Measurements from ENCODE around the gene GBP1. TPM values are rescaled to one million over a fixed set of nuclear protein-coding genes. Genes with fewer than 3 reads are reported as not detected.
"Not testable (repeated sequence)": the region's sequence is repeated elsewhere in the genome, so short reads cannot be mapped to it uniquely, and the experiment has no call there.

Gene GBP1
- total RNA-seq, 2 donors from 2014 or later = 4.3 to 5.7 TPM

DNA sequence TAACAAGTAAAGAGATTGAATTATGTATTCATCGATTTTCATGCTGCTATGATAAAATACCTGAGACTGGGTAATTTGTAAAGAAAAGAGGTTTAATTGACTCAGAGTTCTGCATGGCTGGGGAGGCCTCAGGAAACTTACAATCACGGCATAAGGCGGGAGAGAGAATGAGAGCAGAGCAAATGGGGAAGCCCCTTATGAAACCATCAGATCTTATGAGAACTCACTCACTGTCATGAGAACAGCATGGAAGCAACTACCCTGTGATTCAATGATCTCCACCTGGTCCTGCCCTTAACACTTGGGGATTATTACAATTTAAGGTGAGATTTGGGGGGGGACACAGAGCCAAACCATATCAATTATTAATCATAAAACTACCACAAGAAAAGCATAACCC, 39.1 kb downstream of the GBP1 start:
- peaks cover 0 to 8% of the 10 kb centered on the region in 2 donors for H3K9me3 ChIP-seq
- H3K4me1 ChIP-seq = peaks cover 0 to 11% of the 10 kb centered on the region in 2 donors
- H3K36me3 ChIP-seq = no peaks in the 10 kb centered on the region
- H3K4me3 ChIP-seq = no peak overlapping the region
- DNase-seq (ENCODE audit: low spot score) = no peak
- H3K27me3 ChIP-seq = no peaks in the 10 kb centered on the region
- TF ChIP-seq, protein P1, sequence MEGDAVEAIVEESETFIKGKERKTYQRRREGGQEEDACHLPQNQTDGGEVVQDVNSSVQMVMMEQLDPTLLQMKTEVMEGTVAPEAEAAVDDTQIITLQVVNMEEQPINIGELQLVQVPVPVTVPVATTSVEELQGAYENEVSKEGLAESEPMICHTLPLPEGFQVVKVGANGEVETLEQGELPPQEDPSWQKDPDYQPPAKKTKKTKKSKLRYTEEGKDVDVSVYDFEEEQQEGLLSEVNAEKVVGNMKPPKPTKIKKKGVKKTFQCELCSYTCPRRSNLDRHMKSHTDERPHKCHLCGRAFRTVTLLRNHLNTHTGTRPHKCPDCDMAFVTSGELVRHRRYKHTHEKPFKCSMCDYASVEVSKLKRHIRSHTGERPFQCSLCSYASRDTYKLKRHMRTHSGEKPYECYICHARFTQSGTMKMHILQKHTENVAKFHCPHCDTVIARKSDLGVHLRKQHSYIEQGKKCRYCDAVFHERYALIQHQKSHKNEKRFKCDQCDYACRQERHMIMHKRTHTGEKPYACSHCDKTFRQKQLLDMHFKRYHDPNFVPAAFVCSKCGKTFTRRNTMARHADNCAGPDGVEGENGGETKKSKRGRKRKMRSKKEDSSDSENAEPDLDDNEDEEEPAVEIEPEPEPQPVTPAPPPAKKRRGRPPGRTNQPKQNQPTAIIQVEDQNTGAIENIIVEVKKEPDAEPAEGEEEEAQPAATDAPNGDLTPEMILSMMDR (IDR thresholded peaks at IDR 0.05) = no peak
- H3K27ac ChIP-seq = no peak overlapping the region

DNA sequence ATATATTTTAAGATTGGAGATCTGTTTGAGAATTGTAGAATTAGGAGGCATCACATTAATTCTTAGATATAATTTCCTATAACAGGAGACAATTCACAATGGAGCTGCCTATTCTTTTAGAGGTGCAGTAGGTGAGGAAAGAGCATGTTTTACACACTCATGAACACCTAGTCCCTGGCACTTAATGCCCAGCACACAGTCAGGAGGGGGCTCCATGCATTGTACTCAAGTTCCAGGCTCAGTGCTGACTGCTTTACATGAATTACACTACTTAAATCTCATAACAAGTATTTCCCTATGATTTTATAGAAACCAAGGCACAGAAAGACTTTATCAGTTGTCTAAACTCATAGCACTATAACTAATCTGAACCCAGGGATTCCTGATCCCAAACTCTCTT, 42.0 kb downstream of the GBP1 start:
- H3K27ac ChIP-seq = peak overlapping the region; percentile 72 to 79
- TF ChIP-seq, protein P1 (IDR thresholded peaks at IDR 0.05) = no peak
- H3K36me3 ChIP-seq = no peaks in the 10 kb centered on the region
- H3K4me1 ChIP-seq = peaks cover 0 to 11% of the 10 kb centered on the region in 2 donors
- peaks cover 0 to 8% of the 10 kb centered on the region in 2 donors for H3K9me3 ChIP-seq
- peak overlapping the region in 1 of 2 donors; percentile 55 for H3K4me3 ChIP-seq
- no peaks in the 10 kb centered on the region for H3K27me3 ChIP-seq
- no peak for DNase-seq (ENCODE audit: low spot score)

DNA sequence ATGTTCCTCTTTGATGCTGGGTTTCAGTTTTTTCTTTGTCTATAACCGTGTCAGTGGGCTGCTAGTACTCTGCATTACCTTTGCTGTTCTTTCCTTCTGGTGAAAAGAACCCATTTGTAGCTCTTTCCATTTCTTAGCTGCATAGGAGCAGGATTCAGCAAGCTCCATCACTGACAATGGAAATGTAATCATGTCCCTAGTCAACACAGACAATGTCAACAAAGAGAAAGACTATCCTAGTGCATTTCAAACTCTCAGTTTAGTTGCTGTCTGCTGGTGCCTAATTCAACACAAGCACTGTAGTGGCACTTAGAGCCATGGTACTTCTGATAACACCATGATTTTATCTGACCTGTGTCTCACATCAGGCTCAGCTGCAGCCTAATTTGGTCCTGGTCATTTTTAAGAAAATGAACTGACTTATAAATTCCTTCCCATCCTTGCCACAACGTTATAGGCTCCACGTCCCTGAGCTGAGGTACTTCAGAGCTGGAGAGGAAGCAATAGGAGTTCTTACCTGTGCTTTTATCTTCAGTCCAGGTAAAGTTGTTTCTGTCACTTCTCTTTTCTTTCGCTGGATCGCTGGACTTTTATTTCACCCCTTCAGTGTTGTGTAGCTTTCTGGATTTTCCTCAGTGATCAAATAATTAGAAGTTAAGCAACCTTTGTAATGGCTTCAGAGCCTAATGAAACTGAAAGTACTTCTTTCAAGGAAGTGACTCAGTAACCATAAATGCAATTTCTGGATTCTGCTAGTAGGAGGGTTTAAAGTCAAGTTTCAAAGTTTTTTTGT, 42.6 kb downstream of the GBP1 start, which contains the start of gene GBP3:
GBP3 (minus strand) TSS at position 700 of the 793 bp plus-strand sequence. CDS start 2,145 bp downstream, outside the sequence.
- Histone ChIP-seq H3K4me1 (peaks cover 0 to 11% of the 10 kb centered on the region in 2 donors), H3K4me3 (peak within 1 kb of the TSS; percentile 35 to 55), H3K9me3 (peaks cover 0 to 8% of the 10 kb centered on the region in 2 donors), H3K27me3 (no peaks in the 10 kb centered on the region), H3K27ac (peak within 1 kb of the TSS; percentile 72 to 79), H3K36me3 (no peaks in the 10 kb centered on the region)
- DNase-seq (ENCODE audit: low spot score) = no peak
- TF ChIP-seq, protein P1 (IDR thresholded peaks at IDR 0.05) = no peak

DNA sequence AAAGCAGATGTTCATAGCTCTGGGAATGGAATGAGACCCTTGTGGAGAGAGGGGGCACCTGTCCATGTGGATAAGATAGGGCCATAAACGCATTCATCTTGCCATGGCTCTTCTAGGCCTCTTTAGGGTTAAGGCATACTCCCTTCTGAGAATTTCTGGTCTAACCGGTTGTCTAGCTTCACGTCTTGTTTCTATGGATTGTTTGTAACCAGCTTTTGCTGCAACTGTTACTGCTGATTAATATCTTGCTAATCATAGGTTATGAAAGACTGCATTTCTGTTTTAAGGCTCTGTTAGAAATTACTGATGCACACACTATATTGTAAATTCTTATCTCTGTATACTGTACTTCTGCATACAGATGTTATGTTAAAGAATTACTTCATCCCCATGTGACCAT, 46.7 kb downstream of the GBP1 start:
- not testable (repeated sequence) for H3K4me3 ChIP-seq; H3K27me3 ChIP-seq; H3K9me3 ChIP-seq; H3K27ac ChIP-seq; DNase-seq (ENCODE audit: low spot score)
- peaks cover 0 to 11% of the 10 kb centered on the region in 2 donors for H3K4me1 ChIP-seq
- peaks cover 16% of the 10 kb centered on the region for H3K36me3 ChIP-seq

DNA sequence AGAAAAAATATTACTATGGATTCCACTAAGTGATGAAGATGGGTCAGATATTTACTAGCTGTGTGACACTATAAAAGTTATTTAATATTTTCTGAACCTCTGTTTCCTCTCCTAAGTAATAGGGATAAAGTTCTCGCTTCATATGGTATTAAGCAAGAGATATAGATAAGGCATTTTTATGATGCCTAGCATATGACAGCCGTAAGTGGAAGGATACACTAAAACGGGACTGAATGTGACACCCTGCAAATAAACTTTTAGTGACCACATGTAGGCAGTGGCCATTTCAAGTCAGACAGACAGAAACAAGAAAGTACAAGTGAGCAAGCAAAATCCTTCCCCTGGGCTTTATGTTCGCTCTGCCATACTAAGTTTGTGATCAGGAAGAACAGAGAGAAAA, 56.5 kb downstream of the GBP1 start:
- peaks cover 22% of the 10 kb centered on the region for H3K36me3 ChIP-seq
- no peaks in the 10 kb centered on the region for H3K4me1 ChIP-seq
- no peaks in the 10 kb centered on the region for H3K9me3 ChIP-seq
- H3K27ac ChIP-seq = no peak overlapping the region
- DNase-seq (ENCODE audit: low spot score) = no peak
- no peaks in the 10 kb centered on the region for H3K27me3 ChIP-seq
- H3K4me3 ChIP-seq = no peak overlapping the region
- TF ChIP-seq, protein P1 (IDR thresholded peaks at IDR 0.05) = no peak

DNA sequence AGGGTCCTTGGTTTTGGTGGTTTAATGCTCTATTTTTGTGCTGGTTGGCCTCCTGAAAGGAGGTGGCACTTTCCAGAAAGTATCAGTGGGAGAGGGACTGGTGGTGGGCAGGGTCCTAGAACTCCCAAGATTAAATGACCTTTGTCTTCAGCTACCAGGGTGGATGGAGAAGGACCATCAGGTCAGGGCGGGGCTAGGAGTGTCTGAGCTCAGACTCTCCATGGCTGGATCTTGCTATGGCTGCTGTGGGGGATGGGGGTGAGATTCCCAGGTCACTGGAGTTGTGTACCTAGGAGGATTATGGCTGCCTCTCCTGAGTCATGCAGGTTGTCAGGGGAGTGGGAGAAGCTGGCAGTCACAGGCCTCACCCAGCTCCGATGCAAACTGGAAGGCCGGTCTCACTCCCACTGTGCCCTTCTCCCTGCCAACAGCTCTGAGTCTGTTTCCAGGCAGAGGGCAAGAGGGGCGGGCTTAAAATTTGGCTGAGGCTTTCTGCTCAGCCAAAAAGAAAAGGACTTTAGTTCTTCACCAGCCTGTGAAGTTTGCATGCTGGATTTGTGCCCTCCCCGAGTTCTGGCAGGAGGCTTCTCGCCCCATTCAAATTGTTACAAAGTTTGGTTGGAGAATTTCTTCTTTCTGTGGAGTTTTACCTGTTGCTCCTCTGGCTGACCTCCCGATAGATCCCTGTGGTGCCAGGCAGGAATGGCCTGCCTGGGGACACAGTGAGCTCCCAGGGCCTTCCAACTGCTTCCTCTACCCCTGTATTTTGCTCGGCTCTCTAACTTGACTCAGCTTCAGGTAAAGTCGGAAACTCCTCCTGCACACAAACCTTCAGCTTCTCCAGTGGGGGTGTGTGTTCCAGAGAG, 59.5 kb downstream of the GBP1 start:
- Histone ChIP-seq H3K9me3 (no peaks in the 10 kb centered on the region), H3K27me3 (no peaks in the 10 kb centered on the region), H3K4me1 (no peaks in the 10 kb centered on the region), H3K4me3 (no peak overlapping the region), H3K36me3 (peaks cover 15% of the 10 kb centered on the region), H3K27ac (no peak overlapping the region)
- TF ChIP-seq, protein P1 (IDR thresholded peaks at IDR 0.05) = no peak
- DNase-seq (ENCODE audit: low spot score) = no peak

All from right atrium auricular region (tissue), 2 donors.